ENCODE results near the gene EOMES.

DNA sequence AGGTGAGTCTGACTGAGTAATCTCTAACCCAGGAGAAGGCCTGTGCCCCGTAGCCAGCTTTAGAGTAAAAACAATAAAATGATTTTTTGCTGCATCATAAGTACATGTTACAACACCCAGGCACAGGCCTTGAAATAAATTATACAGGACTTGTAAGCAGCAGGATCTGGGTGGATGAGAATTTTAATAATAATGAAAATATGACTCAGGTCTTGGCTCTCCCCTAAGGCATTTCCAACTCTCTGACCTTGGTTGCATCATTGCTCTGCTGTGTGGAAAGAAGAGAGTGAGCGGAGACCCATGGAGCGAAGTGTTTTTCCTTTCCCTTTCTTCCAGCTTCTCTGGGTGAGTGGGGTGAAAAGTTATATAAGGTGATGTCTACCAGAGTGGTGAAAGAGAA is 44.6 kb downstream of the EOMES start:
- TF ChIP-seq, protein P1, sequence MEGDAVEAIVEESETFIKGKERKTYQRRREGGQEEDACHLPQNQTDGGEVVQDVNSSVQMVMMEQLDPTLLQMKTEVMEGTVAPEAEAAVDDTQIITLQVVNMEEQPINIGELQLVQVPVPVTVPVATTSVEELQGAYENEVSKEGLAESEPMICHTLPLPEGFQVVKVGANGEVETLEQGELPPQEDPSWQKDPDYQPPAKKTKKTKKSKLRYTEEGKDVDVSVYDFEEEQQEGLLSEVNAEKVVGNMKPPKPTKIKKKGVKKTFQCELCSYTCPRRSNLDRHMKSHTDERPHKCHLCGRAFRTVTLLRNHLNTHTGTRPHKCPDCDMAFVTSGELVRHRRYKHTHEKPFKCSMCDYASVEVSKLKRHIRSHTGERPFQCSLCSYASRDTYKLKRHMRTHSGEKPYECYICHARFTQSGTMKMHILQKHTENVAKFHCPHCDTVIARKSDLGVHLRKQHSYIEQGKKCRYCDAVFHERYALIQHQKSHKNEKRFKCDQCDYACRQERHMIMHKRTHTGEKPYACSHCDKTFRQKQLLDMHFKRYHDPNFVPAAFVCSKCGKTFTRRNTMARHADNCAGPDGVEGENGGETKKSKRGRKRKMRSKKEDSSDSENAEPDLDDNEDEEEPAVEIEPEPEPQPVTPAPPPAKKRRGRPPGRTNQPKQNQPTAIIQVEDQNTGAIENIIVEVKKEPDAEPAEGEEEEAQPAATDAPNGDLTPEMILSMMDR (IDR thresholded peaks at IDR 0.05; ENCODE audit: low read depth, low read length) = no peak
- no peak for TF ChIP-seq EZH2phosphoT487 (IDR thresholded peaks at IDR 0.05; ENCODE audit: low read depth)

Data from OCI-LY3 (cell line).